ENCODE results near the gene DENND6B.
"Not testable (repeated sequence)": the region's sequence is repeated elsewhere in the genome, so short reads cannot be mapped to it uniquely, and the experiment has no call there.

DENND6B gene

GRCh38 chr22:50274771-50275170, 52.0 kb downstream of the DENND6B start:
- no peak for DNase-seq (ENCODE audit: extremely low read depth in 1 of 2, low read depth in 1 of 2)

DNA sequence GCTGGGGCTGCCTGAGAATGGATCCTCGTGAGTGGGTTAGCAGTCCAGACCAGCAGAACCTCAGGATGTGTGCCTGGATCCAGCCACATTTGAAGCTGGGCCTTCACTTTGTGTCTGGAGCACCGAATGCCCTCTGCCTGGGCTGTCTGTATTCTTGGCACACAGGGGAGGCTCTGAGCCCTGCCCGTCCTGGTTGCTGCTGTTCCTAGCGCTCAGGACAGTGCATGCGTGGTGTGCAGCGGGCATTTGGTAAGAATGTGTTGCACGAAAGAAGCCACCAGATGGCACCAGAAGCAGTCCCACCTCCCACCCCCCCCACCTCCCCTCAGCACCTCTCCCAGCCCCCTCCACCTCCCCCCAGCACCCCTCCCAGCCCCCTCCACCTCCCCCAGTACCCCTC, 52.5 kb downstream of the DENND6B start:
- DNase-seq (ENCODE audit: extremely low read depth in 1 of 2, low read depth in 1 of 2): no peak

DNA sequence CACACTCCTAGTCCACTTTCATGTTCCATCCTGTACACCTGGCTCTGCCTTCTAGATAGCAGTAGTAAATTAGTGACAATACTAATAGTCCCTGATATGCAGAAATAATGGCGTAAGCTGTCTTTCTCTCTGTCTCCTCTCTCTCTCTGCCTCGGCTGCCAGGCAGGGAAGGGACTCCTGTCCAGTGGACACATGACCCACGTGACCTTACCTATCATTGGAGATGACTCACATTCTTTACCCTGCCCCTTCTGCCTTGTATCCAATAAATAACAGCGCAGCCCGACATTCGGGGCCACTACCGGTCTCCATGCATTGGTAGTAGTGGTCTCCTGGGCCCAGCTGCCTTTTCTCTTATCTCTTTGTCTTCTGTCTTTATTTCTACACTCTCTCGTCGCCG, 53.0 kb downstream of the DENND6B start:
- DNase-seq (ENCODE audit: extremely low read depth in 1 of 2, low read depth in 1 of 2): not testable (repeated sequence)

DNA sequence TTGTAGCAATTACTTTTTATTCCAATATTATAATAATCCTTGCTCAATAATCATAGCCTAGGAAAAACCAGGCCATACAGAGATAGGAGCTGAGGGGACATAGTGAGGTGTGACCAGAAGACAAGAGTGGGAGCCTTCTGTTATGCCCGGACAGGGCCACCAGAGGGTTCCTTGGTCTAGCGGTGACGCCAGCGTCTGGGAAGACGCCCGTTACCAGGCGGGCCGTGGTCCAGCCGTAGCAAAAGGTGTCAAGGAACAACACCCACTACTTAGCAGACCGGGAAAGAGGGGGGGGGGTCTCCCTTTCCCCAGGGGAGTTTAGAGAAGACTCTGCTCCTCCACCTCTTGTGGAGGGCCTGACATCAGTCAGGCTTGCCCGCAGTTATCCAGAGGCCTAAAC, 53.5 kb downstream of the DENND6B start:
- DNase-seq (ENCODE audit: extremely low read depth in 1 of 2, low read depth in 1 of 2): not testable (repeated sequence)

DNA sequence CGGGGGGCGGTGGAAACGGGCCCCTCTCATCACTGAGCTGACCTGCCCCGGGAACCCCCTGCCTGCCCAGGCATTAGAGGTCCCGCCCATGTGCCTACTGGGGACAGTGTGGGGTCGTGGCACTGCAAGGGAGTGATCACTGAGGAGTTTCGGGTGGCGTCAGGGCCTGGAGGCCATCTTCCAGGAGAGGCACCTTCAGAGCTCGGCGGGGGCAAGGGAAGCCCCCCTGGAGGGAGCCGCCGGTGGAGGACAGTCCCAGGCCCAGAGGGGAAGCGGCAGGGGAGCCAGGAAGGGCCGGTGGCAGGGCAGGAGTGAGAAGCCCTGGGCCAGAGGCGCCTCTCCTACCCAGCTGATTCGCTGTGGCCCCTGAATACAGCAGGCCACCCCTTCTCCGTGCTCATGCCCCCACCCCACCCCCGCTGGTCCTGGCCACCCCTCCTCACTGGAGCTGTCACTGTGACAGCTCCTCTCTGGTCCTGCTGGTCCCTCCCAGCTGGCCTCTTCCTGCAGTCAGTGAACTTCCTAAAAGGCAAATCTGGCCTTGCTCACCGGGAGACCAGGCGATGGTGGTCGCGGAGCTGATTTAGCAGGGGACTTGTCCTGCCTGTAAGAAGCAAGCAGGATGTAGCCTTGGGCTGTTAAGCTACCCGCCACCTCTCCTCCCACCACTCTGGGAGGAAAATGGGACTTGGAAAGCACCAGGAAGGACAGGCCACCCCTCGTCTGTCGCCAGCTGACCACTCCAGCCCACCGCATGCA, 54.6 kb downstream of the DENND6B start:
- DNase-seq (ENCODE audit: extremely low read depth in 1 of 2, low read depth in 1 of 2): no peak

- peak in 1 of 2 donors; percentile 39 for DNase-seq (ENCODE audit: extremely low read depth in 1 of 2, low read depth in 1 of 2)
Measured at GRCh38 chr22:50271519-50271970, 55.3 kb downstream of the DENND6B start.

- DNase-seq (ENCODE audit: extremely low read depth in 1 of 2, low read depth in 1 of 2): peak in 1 of 2 donors; percentile 56
Measured at GRCh38 chr22:50270666-50271394, 56.0 kb downstream of the DENND6B start.

GRCh38 chr22:50269970-50270665, 56.7 kb downstream of the DENND6B start, which contains the start of gene MAPK11:
Gene MAPK11, minus strand, starts transcription at chr22:50270380. Its CDS starts 88 bp downstream, at chr22:50270292.
- DNase-seq (ENCODE audit: extremely low read depth in 1 of 2, low read depth in 1 of 2): peak in 1 of 2 donors; percentile 57

DNA sequence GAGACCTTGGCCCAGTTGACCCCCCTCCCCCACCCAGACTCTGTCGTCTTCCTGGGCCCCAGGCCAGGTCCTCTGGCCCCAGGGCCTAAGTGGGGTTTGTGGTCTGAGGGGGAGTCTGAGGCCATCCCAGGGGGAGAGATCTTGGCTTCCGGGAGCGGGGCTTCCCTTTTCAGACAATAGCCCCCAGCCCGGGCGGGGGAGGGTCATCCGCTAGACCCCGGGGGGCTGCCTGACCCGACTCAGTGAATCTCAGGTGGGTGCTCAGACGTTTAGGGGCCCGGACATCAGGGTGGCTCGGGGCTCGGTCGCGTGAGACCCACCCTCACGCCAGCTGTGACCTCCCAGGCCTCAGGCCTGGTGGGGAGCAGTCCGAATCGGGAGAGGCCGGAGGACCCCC, 57.2 kb downstream of the DENND6B start:
- DNase-seq (ENCODE audit: extremely low read depth in 1 of 2, low read depth in 1 of 2): no peak

DNA sequence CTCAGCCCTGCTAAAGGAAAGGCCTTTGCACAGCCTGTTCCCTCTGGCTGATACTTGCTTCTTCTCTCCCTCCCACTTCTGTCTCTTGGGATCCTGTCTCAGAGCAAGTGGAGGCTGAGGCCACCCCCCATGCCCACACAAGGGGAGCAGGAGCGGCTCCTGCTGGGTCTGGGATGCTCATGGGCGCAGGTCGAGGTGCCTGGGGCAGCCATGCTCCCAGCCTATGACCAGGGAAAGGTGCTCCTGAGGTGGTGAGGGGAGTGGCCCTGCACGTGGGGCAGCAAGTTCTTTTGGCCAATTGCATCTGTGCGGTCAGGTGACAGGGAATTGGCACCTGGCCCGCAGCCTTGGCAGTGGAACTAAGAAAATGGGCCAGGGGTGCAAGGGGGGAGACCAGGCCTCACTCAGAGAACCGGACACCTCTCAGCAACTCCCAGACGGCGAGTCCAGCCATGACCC, 58.1 kb downstream of the DENND6B start:
- no peak for DNase-seq (ENCODE audit: extremely low read depth in 1 of 2, low read depth in 1 of 2)

DNA sequence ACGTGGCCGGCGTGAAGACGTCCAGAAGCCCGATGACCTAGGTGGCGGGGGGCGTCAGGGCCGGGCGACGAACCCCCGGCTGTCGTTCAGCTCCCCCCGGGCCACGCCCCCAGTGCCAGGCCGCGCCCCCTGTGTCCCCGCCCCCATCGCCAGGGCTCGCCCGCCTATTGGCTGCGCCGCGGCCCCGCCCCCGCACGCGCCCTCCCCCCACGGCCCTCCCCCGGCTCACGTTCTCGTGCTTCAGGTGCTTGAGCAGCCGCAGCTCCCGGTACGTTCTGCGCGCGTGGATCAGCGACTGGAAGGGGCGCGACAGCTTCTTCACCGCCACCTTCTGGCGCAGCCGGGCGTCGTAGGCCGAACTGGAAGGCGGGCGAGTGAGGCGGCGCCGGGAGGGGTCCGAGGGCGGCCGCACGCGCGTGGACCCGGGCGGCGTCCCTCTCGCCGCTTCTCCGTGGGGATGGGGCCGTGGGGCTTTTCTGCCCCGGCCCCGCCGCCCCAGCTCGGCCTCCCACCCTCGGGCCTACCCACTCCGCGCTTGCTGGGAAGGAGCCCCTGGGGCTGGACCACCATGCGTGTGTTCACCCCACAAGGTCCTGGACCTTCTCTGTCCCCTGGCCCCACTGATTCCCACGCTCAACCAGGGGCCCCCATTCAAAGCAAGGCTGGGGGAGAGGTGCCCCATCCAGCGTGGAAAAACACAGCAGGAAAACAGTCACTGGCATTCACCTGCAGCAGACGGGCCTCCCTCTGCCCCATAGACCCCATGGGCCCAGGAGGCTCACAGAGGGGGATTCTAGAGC, 59.0 kb downstream of the DENND6B start:
- DNase-seq (ENCODE audit: extremely low read depth in 1 of 2, low read depth in 1 of 2): peak in 1 of 2 donors; percentile 36

DNA sequence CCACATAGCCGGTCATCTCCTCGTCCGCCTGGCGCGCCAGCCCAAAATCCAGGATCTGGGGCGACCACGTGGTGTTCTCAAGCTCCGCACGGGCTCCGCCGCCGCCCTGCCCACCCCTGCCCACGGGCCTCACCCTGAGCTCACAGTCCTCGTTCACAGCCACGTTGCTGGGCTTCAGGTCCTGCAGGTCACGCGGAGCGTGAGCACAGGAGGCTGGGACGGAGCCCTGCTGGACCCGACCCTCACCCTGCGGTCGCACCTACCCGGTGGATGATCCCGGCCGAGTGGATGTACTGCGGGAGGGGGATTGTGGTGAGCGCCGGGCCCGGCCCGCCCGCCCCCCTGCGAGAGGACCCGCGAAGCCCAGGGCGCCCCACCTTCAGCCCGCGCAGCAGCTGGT, 59.8 kb downstream of the DENND6B start:
- DNase-seq (ENCODE audit: extremely low read depth in 1 of 2, low read depth in 1 of 2): no peak

GRCh38 chr22:50264946-50265669, 61.7 kb downstream of the DENND6B start:
- no peak for DNase-seq (ENCODE audit: extremely low read depth in 1 of 2, low read depth in 1 of 2)

DNA sequence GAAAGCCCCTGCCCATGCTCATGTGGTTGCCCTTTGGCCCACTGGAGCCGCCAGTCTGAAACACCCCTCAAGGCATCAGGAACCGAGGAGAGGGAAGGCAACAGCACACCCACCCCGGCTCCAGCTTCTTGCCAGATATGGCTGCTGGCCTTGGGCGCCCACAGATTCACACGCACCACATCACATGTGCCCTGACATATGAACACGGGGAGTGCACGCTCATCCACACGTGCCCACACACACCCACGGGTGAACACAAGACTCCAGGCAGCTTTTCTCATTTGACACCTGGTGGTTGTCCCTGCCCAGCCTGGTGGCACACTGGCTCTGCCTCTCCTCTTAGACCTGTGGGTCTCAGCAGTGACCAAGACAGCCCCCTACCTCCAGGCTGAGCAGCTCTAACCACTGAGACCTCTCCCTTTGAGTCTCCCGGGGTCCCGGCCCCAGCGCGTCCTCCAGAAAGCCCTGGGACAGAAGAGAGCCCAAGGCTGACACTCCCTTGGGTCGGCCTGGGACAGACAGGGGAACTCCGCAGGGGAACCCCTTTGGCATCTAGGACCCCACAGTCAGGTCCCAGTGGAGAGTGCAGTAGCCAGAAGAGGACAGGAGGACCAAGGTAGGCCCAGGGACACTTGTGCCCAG, 62.6 kb downstream of the DENND6B start:
- DNase-seq (ENCODE audit: extremely low read depth in 1 of 2, low read depth in 1 of 2): no peak

GRCh38 chr22:50262973-50263617, 63.7 kb downstream of the DENND6B start:
- no peak for DNase-seq (ENCODE audit: extremely low read depth in 1 of 2, low read depth in 1 of 2)

DNA sequence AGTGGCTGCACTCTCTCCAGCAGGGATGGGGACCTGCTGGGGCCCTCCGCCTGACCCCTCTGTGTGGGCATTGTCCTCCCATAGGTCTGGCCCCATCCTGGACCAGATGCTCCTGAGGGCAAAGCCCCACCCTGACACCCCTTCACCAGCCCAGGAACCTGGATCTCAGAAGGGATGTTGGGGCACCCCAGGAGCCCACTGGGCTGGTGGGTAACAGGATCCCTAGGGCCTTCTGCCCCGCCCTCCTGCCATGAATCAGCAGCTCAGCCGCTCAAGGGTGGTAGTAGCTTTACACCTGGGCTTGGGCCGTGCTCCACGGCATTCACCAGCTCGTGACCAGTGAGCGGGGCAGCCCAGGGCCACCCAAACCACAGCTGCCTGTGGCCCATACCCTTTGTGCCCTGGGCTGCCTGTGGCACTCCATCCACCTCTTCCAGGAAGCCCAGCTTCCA, 64.3 kb downstream of the DENND6B start:
- no peak for DNase-seq (ENCODE audit: extremely low read depth in 1 of 2, low read depth in 1 of 2)

GRCh38 chr22:50261615-50262459, 65.0 kb downstream of the DENND6B start, which contains the start of gene MAPK12:
Gene MAPK12, minus strand, starts transcription at chr22:50261683. Its CDS starts 174 bp downstream, at chr22:50261509.
- no peak for DNase-seq (ENCODE audit: extremely low read depth in 1 of 2, low read depth in 1 of 2)

Data from activated CD8-positive, alpha-beta memory T cell treated with anti-CD3 and anti-CD28 coated beads for 1 hour (primary cell).